DND-41 (cell line): Measurements from ENCODE around the gene TRIP10.
"Not testable (repeated sequence)": the region's sequence is repeated elsewhere in the genome, so short reads cannot be mapped to it uniquely, and the experiment has no call there.

ENCODE experiments used
- ATAC-seq: fragments of 200-7000 bp; cut with Tn5 transposase; 3 replicates; pipeline ENCODE4 v1.9.1; 2021; ENCODE audit warnings: low read depth; ENCODE audit not compliant: insufficient read depth
- DNase-seq: peaks from one replicate; pipeline ENCODE4 v3.0.0-alpha.2; 2020
- H2AFZ ChIP-seq: 2 replicates; pipeline ENCODE4 v1.6.0; 2012; ENCODE audit warnings: low read depth, low read length
- H3K27ac ChIP-seq: 2 replicates; pipeline ENCODE4 v1.5.1; 2012; ENCODE audit warnings: low read length, inconsistent platforms
- H3K27me3 ChIP-seq: fragments of 200-600 bp; sonication (generic); 2 replicates; pipeline ENCODE4 v1.6.0; 2012; ENCODE audit warnings: low read length, mild to moderate bottlenecking, inconsistent platforms; ENCODE audit not compliant: insufficient read depth, poor library complexity
- H3K36me3 ChIP-seq: 2 replicates; pipeline ENCODE4 v1.5.1; 2012; ENCODE audit warnings: low read length, inconsistent platforms; ENCODE audit not compliant: insufficient read depth
- H3K4me1 ChIP-seq: 2 replicates; pipeline ENCODE4 v1.5.1; 2012; ENCODE audit warnings: mild to moderate bottlenecking, low read length; ENCODE audit not compliant: insufficient read depth
- H3K4me2 ChIP-seq: 2 replicates; pipeline ENCODE4 v1.6.0; 2012; ENCODE audit warnings: mild to moderate bottlenecking, moderate library complexity, low read length, inconsistent platforms; ENCODE audit not compliant: insufficient read depth
- H3K4me3 ChIP-seq, 2 experiments: fragments of 200-600 bp in 1 of 2; shearing (Covaris generic) in 1 of 2; 2 replicates each; pipeline ENCODE4 v1.5.1; 2012 to 2016; ENCODE audit warnings: inconsistent platforms in 2 of 2, low read length in 2 of 2, mild to moderate bottlenecking in 2 of 2, low read depth in 1 of 2, moderate library complexity in 1 of 2
- H3K79me2 ChIP-seq: 2 replicates; pipeline ENCODE4 v1.6.0; 2012; ENCODE audit warnings: low read length, inconsistent platforms; ENCODE audit not compliant: insufficient read depth
- H3K9ac ChIP-seq: 2 replicates; pipeline ENCODE4 v1.6.0; 2012; ENCODE audit warnings: low read depth, mild to moderate bottlenecking, inconsistent platforms, low read length, moderate library complexity
- H3K9me3 ChIP-seq: 2 replicates; pipeline ENCODE4 v1.5.1; 2012; ENCODE audit warnings: low read length, moderate library complexity, mild to moderate bottlenecking, inconsistent platforms; ENCODE audit not compliant: insufficient read depth, severe bottlenecking
- H4K20me1 ChIP-seq: 2 replicates; pipeline ENCODE4 v1.6.0; 2012; ENCODE audit warnings: low read length; ENCODE audit not compliant: insufficient read depth
- CTCF ChIP-seq: IDR thresholded peaks from 2 replicates; pipeline ENCODE4 v1.5.1; 2012; ENCODE audit warnings: borderline replicate concordance, low read length, moderate library complexity, mild to moderate bottlenecking; ENCODE audit not compliant: poor library complexity, severe bottlenecking; ENCODE audit errors: extremely low read depth
- EZH2 ChIP-seq: IDR thresholded peaks from 3 replicates; pipeline ENCODE4 v1.6.1; 2012; ENCODE audit warnings: borderline replicate concordance, low read depth, mild to moderate bottlenecking, moderate library complexity, low read length, inconsistent platforms; ENCODE audit not compliant: severe bottlenecking

Gene TRIP10

GRCh38 chr19:6767357-6768235 lies 28.1 kb downstream of the TRIP10 start, which contains the start of gene SH2D3A:
TSS of gene SH2D3A (minus strand) at chr19:6767435. CDS start at chr19:6763748, 3,687 bp downstream.
- DNase-seq: peak; percentile 82
- Histone ChIP-seq H3K9me3 (no peaks in the 10 kb centered on the region), H4K20me1 (no peaks in the 10 kb centered on the region), H3K4me3 (peak within 1 kb of the TSS in 1 of 2 experiments; percentile 38; a peak in 2 of 4 replicates), H2AFZ (peak within 1 kb of the TSS; percentile 77), H3K79me2 (peaks cover under 1% of the 10 kb centered on the region), H3K36me3 (no peaks in the 10 kb centered on the region; the same call in 1 of the 2 replicates), H3K4me2 (peak within 1 kb of the TSS; percentile 58), H3K4me1 (peaks cover 18% of the 10 kb centered on the region), H3K27ac (no peak within 1 kb of the TSS), H3K9ac (0 out of 2 replicates have a peak within 1 kb of the TSS, but pooled peaks have one; percentile 16), H3K27me3 (no peaks in the 10 kb centered on the region)
- ATAC-seq: peak; percentile 57
- TF ChIP-seq CTCF: no peak
- TF ChIP-seq EZH2: no peak

GRCh38 chr19:6768236-6768785 lies 28.8 kb downstream of the TRIP10 start:
- H3K9ac ChIP-seq: no peak overlapping the region
- H2AFZ ChIP-seq: no peak overlapping the region
- no peak overlapping the region for H3K4me2 ChIP-seq

GRCh38 chr19:6769006-6769619 lies 29.6 kb downstream of the TRIP10 start:
- no peak for DNase-seq
- Histone ChIP-seq H4K20me1 (peaks cover 3% of the 10 kb centered on the region; the same call in 1 of the 2 replicates), H3K9me3 (no peaks in the 10 kb centered on the region), H3K79me2 (peaks cover 15% of the 10 kb centered on the region), H3K4me1 (peaks cover 28% of the 10 kb centered on the region), H3K27ac (no peak overlapping the region), H2AFZ (no peak overlapping the region), H3K9ac (no peak overlapping the region), H3K4me3 (no peak overlapping the region), H3K4me2 (no peak overlapping the region), H3K27me3 (no peaks in the 10 kb centered on the region), H3K36me3 (peaks cover 4% of the 10 kb centered on the region; the same call in 1 of the 2 replicates)
- TF ChIP-seq CTCF (no peak), EZH2 (no peak)
- no peak for ATAC-seq

More at GRCh38 chr19:6768236-6768785, 28.8 kb downstream of the TRIP10 start:
- Histone ChIP-seq H3K79me2 (peaks cover 8% of the 10 kb centered on the region), H4K20me1 (no peaks in the 10 kb centered on the region), H3K9me3 (no peaks in the 10 kb centered on the region), H3K4me3 (no peak overlapping the region), H3K27me3 (no peaks in the 10 kb centered on the region), H3K27ac (no peak overlapping the region), H3K4me1 (peaks cover 21% of the 10 kb centered on the region), H3K36me3 (peaks cover 4% of the 10 kb centered on the region; the same call in 1 of the 2 replicates)
- DNase-seq: no peak
- ATAC-seq: no peak
- no peak for TF ChIP-seq EZH2
- no peak for TF ChIP-seq CTCF

GRCh38 chr19:6771648-6772027 lies 32.2 kb downstream of the TRIP10 start:
- not testable (repeated sequence) for H3K4me2 ChIP-seq, H3K27me3 ChIP-seq, H3K9me3 ChIP-seq, H3K9ac ChIP-seq, H3K4me3 ChIP-seq, H2AFZ ChIP-seq, DNase-seq, ATAC-seq
- peaks cover 12% of the 10 kb centered on the region for H3K36me3 ChIP-seq
- H3K79me2 ChIP-seq: peaks cover 39% of the 10 kb centered on the region
- H3K27ac ChIP-seq: peak overlapping the region; percentile 92; the same call in 1 of the 2 replicates
- peaks cover 17% of the 10 kb centered on the region; the same call in 1 of the 2 replicates for H4K20me1 ChIP-seq
- peaks cover 34% of the 10 kb centered on the region for H3K4me1 ChIP-seq
